ENCODE measurements around the gene OPTC. TPM values are rescaled to one million over a fixed set of nuclear protein-coding genes. Genes with fewer than 3 reads are reported as not detected.

OPTC gene, protein sequence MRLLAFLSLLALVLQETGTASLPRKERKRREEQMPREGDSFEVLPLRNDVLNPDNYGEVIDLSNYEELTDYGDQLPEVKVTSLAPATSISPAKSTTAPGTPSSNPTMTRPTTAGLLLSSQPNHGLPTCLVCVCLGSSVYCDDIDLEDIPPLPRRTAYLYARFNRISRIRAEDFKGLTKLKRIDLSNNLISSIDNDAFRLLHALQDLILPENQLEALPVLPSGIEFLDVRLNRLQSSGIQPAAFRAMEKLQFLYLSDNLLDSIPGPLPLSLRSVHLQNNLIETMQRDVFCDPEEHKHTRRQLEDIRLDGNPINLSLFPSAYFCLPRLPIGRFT
- total RNA-seq: not detected in 2 replicates

GRCh38 chr1:203493901-203494300 is at the start of gene OPTC:
OPTC (plus strand) TSS chr1:203494153; CDS start chr1:203496006, 1,853 bp downstream.

DNA sequence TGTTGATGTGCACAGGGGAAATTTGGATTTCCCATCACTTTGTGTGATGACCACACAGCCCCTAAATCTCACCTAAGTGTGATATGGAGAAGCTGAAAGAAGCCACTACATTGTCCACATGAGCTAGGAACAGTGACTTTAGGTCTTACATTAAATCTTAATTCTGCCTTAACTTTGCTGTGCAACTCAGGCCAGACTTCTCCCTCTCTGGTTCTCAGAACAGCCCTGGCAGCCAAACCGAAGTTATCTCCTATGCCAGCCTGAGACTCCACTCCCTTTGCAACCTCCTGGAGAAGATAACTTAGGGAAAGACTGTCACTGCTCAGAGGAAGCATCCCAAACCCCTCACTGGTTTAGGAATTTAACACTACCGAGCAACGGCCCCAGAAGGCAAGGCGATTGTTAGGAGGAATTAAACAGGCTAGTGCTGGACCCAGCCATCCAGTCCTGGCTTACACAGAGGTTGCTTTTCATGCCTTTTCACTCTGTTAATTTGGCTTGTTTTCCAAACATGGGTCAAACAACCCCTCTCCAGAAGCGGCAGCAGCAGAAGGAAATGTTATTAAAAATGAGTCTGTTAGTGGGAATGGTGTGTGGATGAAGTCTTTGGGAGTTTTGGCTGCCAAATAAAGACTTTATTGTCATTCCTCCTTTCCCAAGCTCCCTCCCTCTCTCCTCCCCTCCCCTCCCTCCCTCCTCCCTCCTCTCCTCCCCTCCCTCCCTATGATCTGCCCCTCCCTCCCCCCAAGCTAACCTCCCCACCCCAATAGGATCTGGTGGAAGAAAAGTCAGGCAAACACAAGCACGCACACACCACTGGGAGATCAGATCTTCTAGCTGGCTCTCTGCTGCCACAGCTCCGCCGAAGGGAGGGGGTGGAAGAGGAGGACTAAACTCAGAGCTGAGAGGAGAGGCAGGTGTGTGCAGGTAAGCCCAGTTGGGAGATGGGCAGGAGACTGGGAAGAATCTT is 18.7 kb upstream of the OPTC start, which contains the start of gene PRELP:
TSS of gene PRELP (plus strand) at position 795 of the 970 bp plus-strand sequence. CDS start 7,379 bp downstream, outside the sequence.

Other genes starting within 250 kb of the OPTC start
- gene BTG2, start 188.6 kb upstream of the OPTC start, total RNA-seq: 30.3 and 40.7 TPM in 2 replicates
- gene FMOD, start 143.0 kb upstream of the OPTC start, total RNA-seq: 0.65 and 21.8 TPM in 2 replicates
- gene PRELP, start 18.3 kb upstream of the OPTC start, total RNA-seq: not detected in 2 replicates
- 83.1 and 137 TPM in 2 replicates for gene ATP2B4, start 132.7 kb downstream of the OPTC start, total RNA-seq